K562 (cell line): Measurements from ENCODE around the gene CHRNG. TPM values are rescaled to one million over a fixed set of nuclear protein-coding genes. Genes with fewer than 3 reads are reported as not detected.

Experiments
- ATF3 ChIP-seq, 2 experiments: fragments of 450-650 bp in 1 of 2; sonication (generic) in 1 of 2; formaldehyde crosslinking in 1 of 2; IDR thresholded peaks in 1 of 2; conservative IDR thresholded peaks in 1 of 2; 2 replicates each; pipeline versions ENCODE4 v1.6.1 to v1.8.1; 2016 to 2023; ENCODE audit warnings: mild to moderate bottlenecking in 2 of 2, moderate library complexity in 2 of 2, inconsistent platforms in 1 of 2, missing genetic modification reagents in 1 of 2
- CBFB ChIP-seq: sonication (generic); formaldehyde crosslinking; IDR thresholded peaks from 2 replicates; pipeline ENCODE4 v1.4.0; 2020; ENCODE audit warnings: mild to moderate bottlenecking, missing genetic modification reagents
- CBX2 ChIP-seq: fragments of 200-600 bp; sonication (generic); IDR thresholded peaks from one replicate; pipeline ENCODE4 v1.6.1; 2012; ENCODE audit warnings: mild to moderate bottlenecking, low read length, inconsistent platforms; ENCODE audit not compliant: insufficient read depth, poor library complexity, severe bottlenecking
- FIP1L1 ChIP-seq: fragments of 200-400 bp; formaldehyde crosslinking; IDR thresholded peaks from 2 replicates; pipeline ENCODE4 v1.6.1; 2018; ENCODE audit warnings: mild to moderate bottlenecking, low read depth, low read length; ENCODE audit not compliant: poor library complexity, severe bottlenecking
- HOXB6 ChIP-seq: fragments of 250-450 bp; sonication (Bioruptor Pico); IDR thresholded peaks from 2 replicates; pipeline ENCODE4 v1.5.1; 2022; ENCODE audit warnings: mild to moderate bottlenecking, borderline replicate concordance
- SIX5 ChIP-seq, 2 experiments: IDR thresholded peaks; 2 replicates each; pipeline ENCODE4 v1.6.1; 2011; ENCODE audit warnings: low read length in 2 of 2, borderline replicate concordance in 1 of 2, low read depth in 1 of 2, mild to moderate bottlenecking in 1 of 2, moderate library complexity in 1 of 2; ENCODE audit not compliant: insufficient read depth in 1 of 2
- TAF9B ChIP-seq: fragments of 450-650 bp; IDR thresholded peaks from 2 replicates; pipeline ENCODE4 v1.6.1; 2018; ENCODE audit warnings: mild to moderate bottlenecking; ENCODE audit not compliant: partially characterized antibody
- TBP ChIP-seq: optimal IDR thresholded peaks from 2 replicates; pipeline ENCODE3; 2011; ENCODE audit warnings: low read depth, low read length, improper control_type of control experiment
- TOE1 ChIP-seq, 2 experiments: fragments of 450-650 bp in 1 of 2; sonication (generic) in 1 of 2; formaldehyde crosslinking in 1 of 2; IDR thresholded peaks; 2 replicates each; pipeline versions ENCODE4 v1.7.1 to v1.8.0; 2016 to 2022; ENCODE audit warnings: borderline replicate concordance in 2 of 2, mild to moderate bottlenecking in 2 of 2, antibody characterized with exemption in 1 of 2, inconsistent platforms in 1 of 2, low read depth in 1 of 2, missing genetic modification reagents in 1 of 2, moderate library complexity in 1 of 2
- ZBTB8A ChIP-seq: fragments of 450-650 bp; IDR thresholded peaks from 2 replicates; pipeline ENCODE4 v1.6.1; 2018; ENCODE audit warnings: mild to moderate bottlenecking, moderate library complexity; ENCODE audit not compliant: partially characterized antibody
- ZBTB9 ChIP-seq: fragments of 450-650 bp; formaldehyde crosslinking; IDR thresholded peaks from 2 replicates; pipeline ENCODE4 v1.4.0; 2020; ENCODE audit warnings: mild to moderate bottlenecking, moderate library complexity
- ZNF561 ChIP-seq: fragments of 450-650 bp; formaldehyde crosslinking; conservative IDR thresholded peaks from 2 replicates; pipeline ENCODE4 v1.4.0; 2020; ENCODE audit warnings: mild to moderate bottlenecking, moderate library complexity
- ZNF699 ChIP-seq: fragments of 250-450 bp; sonication (Bioruptor Pico); IDR thresholded peaks from 2 replicates; pipeline ENCODE4 v1.8.0; 2021; ENCODE audit warnings: mild to moderate bottlenecking, moderate library complexity; ENCODE audit not compliant: insufficient replicate concordance
- polyA plus RNA-seq, 8 experiments: library from polyadenylated mRNA; depleted of rRNA in 4 of 8; stranded (reverse) in 5 of 8; unstranded in 3 of 8; fragments of >200 nt; fragmentation: Nextera tagmentation in 2 of 8; fragmentation: Illumina TruSeq in 1 of 8; extraction: Ambion mirVana in 2 of 8; extraction: Trizol in 1 of 8; gene quantifications; 2 replicates each; pipeline versions ENCODE4 v1.2.1 to v1.2.3, GENCODE V29; 2011 to 2014; ENCODE audit warnings: inconsistent platforms in 1 of 8, missing spikeins in 1 of 8
- total RNA-seq, 7 experiments: library from RNA; depleted of rRNA in 6 of 7; stranded (reverse); fragments of >200 nt in 6 of 7; fragmentation: Illumina TruSeq in 2 of 7; extraction: Trizol in 2 of 7; gene quantifications; 2 replicates each; pipeline versions ENCODE4 v1.2.1 to v1.2.3, GENCODE V29; 2011 to 2021; ENCODE audit warnings: low replicate concordance in 1 of 7
- TF ChIP-seq, protein P1 (sequence below), 2 experiments: IDR thresholded peaks in 1 of 2; conservative IDR thresholded peaks in 1 of 2; 2 replicates each; pipeline ENCODE4 v1.6.1; 2016; ENCODE audit warnings: low read depth in 2 of 2, mild to moderate bottlenecking in 1 of 2, missing compliant biosample characterization in 1 of 2, missing genetic modification characterization in 1 of 2, moderate library complexity in 1 of 2
- TF ChIP-seq, protein P2 (sequence below): sonication (generic); formaldehyde crosslinking; IDR thresholded peaks from 2 replicates; pipeline ENCODE4 v1.8.0; 2022; ENCODE audit warnings: mild to moderate bottlenecking, missing genetic modification reagents
- TF ChIP-seq, protein P3 (sequence below): fragments of 250-450 bp; sonication (Bioruptor Pico); IDR thresholded peaks from 2 replicates; pipeline ENCODE4 v1.8.0; 2022; ENCODE audit warnings: inconsistent platforms

CHRNG gene
- total and polyA plus RNA-seq, 9 of the 15 experiments (the other 6 are each of a cell fraction or from before 2014, with no cell fraction given), result not detected

GRCh38 chr2:232549655-232550353, 10.3 kb downstream of the CHRNG start (continued):
- TF ChIP-seq CBX2, result no peak
- TF ChIP-seq FIP1L1, result no peak
- TF ChIP-seq ZBTB9 (CRISPR knock-in tag), result no peak
- TF ChIP-seq ZBTB8A, result no peak
- TF ChIP-seq, protein P1, sequence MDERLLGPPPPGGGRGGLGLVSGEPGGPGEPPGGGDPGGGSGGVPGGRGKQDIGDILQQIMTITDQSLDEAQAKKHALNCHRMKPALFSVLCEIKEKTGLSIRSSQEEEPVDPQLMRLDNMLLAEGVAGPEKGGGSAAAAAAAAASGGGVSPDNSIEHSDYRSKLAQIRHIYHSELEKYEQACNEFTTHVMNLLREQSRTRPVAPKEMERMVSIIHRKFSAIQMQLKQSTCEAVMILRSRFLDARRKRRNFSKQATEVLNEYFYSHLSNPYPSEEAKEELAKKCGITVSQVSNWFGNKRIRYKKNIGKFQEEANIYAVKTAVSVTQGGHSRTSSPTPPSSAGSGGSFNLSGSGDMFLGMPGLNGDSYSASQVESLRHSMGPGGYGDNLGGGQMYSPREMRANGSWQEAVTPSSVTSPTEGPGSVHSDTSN (CRISPR knock-in tag; IDR thresholded peaks at IDR 0.05; ENCODE audit: low read depth), result no peak
- TF ChIP-seq, protein P1 (tag; conservative IDR thresholded peaks at IDR 0.05; ENCODE audit: low read depth), result no peak
- TF ChIP-seq, protein P2, sequence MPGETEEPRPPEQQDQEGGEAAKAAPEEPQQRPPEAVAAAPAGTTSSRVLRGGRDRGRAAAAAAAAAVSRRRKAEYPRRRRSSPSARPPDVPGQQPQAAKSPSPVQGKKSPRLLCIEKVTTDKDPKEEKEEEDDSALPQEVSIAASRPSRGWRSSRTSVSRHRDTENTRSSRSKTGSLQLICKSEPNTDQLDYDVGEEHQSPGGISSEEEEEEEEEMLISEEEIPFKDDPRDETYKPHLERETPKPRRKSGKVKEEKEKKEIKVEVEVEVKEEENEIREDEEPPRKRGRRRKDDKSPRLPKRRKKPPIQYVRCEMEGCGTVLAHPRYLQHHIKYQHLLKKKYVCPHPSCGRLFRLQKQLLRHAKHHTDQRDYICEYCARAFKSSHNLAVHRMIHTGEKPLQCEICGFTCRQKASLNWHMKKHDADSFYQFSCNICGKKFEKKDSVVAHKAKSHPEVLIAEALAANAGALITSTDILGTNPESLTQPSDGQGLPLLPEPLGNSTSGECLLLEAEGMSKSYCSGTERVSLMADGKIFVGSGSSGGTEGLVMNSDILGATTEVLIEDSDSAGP (CRISPR knock-in tag), result no peak
- TF ChIP-seq HOXB6 (CRISPR knock-in tag), result no peak
- TF ChIP-seq TAF9B, result no peak
- TF ChIP-seq CBFB (CRISPR knock-in tag), result no peak
- TF ChIP-seq, protein P3, sequence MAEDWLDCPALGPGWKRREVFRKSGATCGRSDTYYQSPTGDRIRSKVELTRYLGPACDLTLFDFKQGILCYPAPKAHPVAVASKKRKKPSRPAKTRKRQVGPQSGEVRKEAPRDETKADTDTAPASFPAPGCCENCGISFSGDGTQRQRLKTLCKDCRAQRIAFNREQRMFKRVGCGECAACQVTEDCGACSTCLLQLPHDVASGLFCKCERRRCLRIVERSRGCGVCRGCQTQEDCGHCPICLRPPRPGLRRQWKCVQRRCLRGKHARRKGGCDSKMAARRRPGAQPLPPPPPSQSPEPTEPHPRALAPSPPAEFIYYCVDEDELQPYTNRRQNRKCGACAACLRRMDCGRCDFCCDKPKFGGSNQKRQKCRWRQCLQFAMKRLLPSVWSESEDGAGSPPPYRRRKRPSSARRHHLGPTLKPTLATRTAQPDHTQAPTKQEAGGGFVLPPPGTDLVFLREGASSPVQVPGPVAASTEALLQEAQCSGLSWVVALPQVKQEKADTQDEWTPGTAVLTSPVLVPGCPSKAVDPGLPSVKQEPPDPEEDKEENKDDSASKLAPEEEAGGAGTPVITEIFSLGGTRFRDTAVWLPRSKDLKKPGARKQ (CRISPR knock-in tag), result no peak
- TF ChIP-seq SIX5 (IDR thresholded peaks at IDR 0.05; ENCODE audit: borderline replicate concordance in 1 of 2, insufficient read depth in 1 of 2, low read depth in 1 of 2, low read length in 2 of 2), result no peak
- TF ChIP-seq TOE1 (IDR thresholded peaks at IDR 0.05; ENCODE audit: borderline replicate concordance), result no peak
- 0 out of 2 replicates have a peak, but pooled peaks have one; percentile 23 for TF ChIP-seq TOE1 (CRISPR knock-in tag; IDR thresholded peaks at IDR 0.05; ENCODE audit: borderline replicate concordance, low read depth)
- no peak for TF ChIP-seq TBP
- no peak for TF ChIP-seq ATF3 (IDR thresholded peaks at IDR 0.05)
- 0 out of 2 replicates have a peak, but pooled peaks have one; percentile 18 for TF ChIP-seq ATF3 (CRISPR knock-in tag; conservative IDR thresholded peaks at IDR 0.05)
- TF ChIP-seq ZNF561 (CRISPR knock-in tag), result no peak
- no peak for TF ChIP-seq ZNF699 (CRISPR knock-in tag)
